OCI-LY1 (cell line): ENCODE measurements around the gene FGD3.

Source experiments
- H2AFZ ChIP-seq: fragments of 200-600 bp; sonication (generic), shearing (Covaris generic); 2 replicates; pipeline ENCODE4 v1.6.0; 2014; ENCODE audit warnings: antibody characterized with exemption, mild to moderate bottlenecking, low read length
- H3F3A ChIP-seq: fragments of 200-600 bp; sonication (generic), shearing (Covaris generic); 2 replicates; pipeline ENCODE4 v1.6.0; 2014; ENCODE audit warnings: mild to moderate bottlenecking, antibody characterized with exemption, low read length, moderate library complexity; ENCODE audit not compliant: insufficient read depth
- H3K27ac ChIP-seq: fragments of 200-600 bp; sonication (generic); 2 replicates; pipeline ENCODE4 v1.5.1; 2014; ENCODE audit warnings: low read length, mixed run types, mild to moderate bottlenecking, low read depth; ENCODE audit not compliant: poor library complexity, severe bottlenecking
- H3K27me3 ChIP-seq: fragments of 200-600 bp; sonication (generic); 2 replicates; pipeline ENCODE4 v1.6.0; 2014; ENCODE audit warnings: antibody characterized with exemption, mild to moderate bottlenecking, low read length, moderate library complexity; ENCODE audit not compliant: insufficient read depth
- H3K36me3 ChIP-seq: fragments of 200-600 bp; sonication (generic); 2 replicates; pipeline ENCODE4 v1.6.1; 2014; ENCODE audit warnings: mild to moderate bottlenecking, antibody characterized with exemption, low read length, moderate library complexity, mixed read lengths; ENCODE audit not compliant: insufficient read depth
- H3K4me1 ChIP-seq: fragments of 200-600 bp; sonication (generic); 2 replicates; pipeline ENCODE4 v1.5.1; 2014; ENCODE audit warnings: mild to moderate bottlenecking, low read length, moderate library complexity; ENCODE audit not compliant: insufficient read depth, severe bottlenecking
- H3K4me2 ChIP-seq: fragments of 200-600 bp; sonication (generic), shearing (Covaris generic); 2 replicates; pipeline ENCODE4 v1.6.1; 2014; ENCODE audit warnings: low read length
- H3K4me3 ChIP-seq: fragments of 200-600 bp; sonication (generic); 2 replicates; pipeline ENCODE4 v1.5.1; 2014; ENCODE audit warnings: low read length, low read depth, mild to moderate bottlenecking, mixed read lengths; ENCODE audit not compliant: poor library complexity, severe bottlenecking
- H3K79me2 ChIP-seq: fragments of 200-600 bp; shearing (Covaris generic); 2 replicates; pipeline ENCODE4 v1.6.1; 2016; ENCODE audit warnings: mixed run types, low read length, mixed read lengths; ENCODE audit not compliant: insufficient read depth
- H3K9ac ChIP-seq: fragments of 200-600 bp; sonication (generic), shearing (Covaris generic); 2 replicates; pipeline ENCODE4 v1.6.1; 2014; ENCODE audit warnings: mild to moderate bottlenecking, low read length, mixed read lengths
- H3K9me2 ChIP-seq: fragments of 200-600 bp; sonication (generic), shearing (Covaris generic); 2 replicates; pipeline ENCODE4 v1.6.1; 2014; ENCODE audit warnings: low read depth, mild to moderate bottlenecking, low read length, mixed read lengths
- H3K9me3 ChIP-seq: fragments of 200-600 bp; shearing (Covaris generic); 2 replicates; pipeline ENCODE4 v1.6.1; 2014; ENCODE audit warnings: low read length, mixed read lengths
- H4K20me1 ChIP-seq: fragments of 200-600 bp; sonication (generic), shearing (Covaris generic); 2 replicates; pipeline ENCODE4 v1.6.0; 2016; ENCODE audit warnings: mild to moderate bottlenecking, low read length; ENCODE audit not compliant: insufficient read depth
- EZH2 ChIP-seq: fragments of 200-600 bp; sonication (generic), shearing (Covaris generic); IDR thresholded peaks from 2 replicates; pipeline ENCODE4 v1.8.0; 2017; ENCODE audit warnings: borderline replicate concordance, mixed run types, mild to moderate bottlenecking, antibody characterized with exemption, low read length, moderate library complexity, mixed read lengths
- TF ChIP-seq, protein P1 (sequence below): fragments of 200-600 bp; sonication (generic), shearing (Covaris generic); IDR thresholded peaks from 2 replicates; pipeline ENCODE4 v1.5.1; 2017; ENCODE audit warnings: mild to moderate bottlenecking, antibody characterized with exemption, low read length, moderate library complexity, mixed read lengths

The FGD3 gene

DNA sequence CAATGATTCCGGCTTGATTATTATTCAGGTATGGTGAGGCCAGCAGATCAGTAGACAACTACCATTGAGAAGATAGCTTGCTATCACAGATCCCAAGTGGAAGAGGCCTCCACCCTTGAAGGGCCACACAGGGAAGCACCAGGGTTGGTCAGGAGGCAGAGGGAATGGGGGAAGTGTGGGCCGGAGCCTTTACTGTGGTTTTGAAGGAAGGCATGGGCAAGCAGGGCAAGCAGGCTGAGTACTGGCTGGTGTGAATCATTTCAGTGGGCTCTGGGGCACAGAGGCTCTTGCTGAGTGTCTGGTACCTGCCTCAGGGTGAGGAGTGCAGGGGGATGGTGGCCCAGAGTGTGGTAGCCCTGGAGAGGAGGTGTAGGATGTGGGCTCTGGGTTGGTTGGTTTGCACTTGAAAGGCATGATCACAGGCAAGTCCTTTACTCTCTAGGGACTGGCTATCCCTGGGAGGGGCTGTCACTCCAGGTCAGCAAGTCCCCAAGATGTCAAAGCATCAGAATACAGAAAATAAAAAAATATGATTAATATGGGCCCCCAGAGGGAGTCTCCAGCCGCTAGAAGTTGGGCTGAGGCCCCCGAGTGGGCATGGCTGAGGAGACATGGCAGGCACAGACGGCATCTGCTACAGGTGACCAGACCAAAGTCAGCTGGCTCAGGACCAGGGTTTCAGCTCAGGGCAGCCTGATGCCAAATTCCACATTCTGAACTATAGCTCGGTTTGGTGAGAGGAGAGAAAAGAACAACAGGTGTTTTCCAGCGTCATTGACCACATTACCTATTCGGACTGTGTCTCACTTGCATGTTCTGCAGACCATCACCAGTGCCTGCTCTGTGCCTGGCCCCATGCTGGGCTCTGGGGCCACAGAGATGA lies 101.5 kb downstream of the FGD3 start:
- H3K9ac ChIP-seq: no peak overlapping the region
- no peaks in the 10 kb centered on the region for H4K20me1 ChIP-seq
- no peaks in the 10 kb centered on the region for H3K79me2 ChIP-seq
- no peak overlapping the region for H3K4me2 ChIP-seq
- no peaks in the 10 kb centered on the region for H3K9me2 ChIP-seq
- TF ChIP-seq, protein P1, sequence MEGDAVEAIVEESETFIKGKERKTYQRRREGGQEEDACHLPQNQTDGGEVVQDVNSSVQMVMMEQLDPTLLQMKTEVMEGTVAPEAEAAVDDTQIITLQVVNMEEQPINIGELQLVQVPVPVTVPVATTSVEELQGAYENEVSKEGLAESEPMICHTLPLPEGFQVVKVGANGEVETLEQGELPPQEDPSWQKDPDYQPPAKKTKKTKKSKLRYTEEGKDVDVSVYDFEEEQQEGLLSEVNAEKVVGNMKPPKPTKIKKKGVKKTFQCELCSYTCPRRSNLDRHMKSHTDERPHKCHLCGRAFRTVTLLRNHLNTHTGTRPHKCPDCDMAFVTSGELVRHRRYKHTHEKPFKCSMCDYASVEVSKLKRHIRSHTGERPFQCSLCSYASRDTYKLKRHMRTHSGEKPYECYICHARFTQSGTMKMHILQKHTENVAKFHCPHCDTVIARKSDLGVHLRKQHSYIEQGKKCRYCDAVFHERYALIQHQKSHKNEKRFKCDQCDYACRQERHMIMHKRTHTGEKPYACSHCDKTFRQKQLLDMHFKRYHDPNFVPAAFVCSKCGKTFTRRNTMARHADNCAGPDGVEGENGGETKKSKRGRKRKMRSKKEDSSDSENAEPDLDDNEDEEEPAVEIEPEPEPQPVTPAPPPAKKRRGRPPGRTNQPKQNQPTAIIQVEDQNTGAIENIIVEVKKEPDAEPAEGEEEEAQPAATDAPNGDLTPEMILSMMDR: no peak
- TF ChIP-seq EZH2: no peak
- no peaks in the 10 kb centered on the region for H3K9me3 ChIP-seq
- H3K27ac ChIP-seq: no peak overlapping the region
- H3F3A ChIP-seq: no peaks in the 10 kb centered on the region
- H3K27me3 ChIP-seq: no peaks in the 10 kb centered on the region
- no peak overlapping the region for H3K4me3 ChIP-seq
- H3K4me1 ChIP-seq: peaks cover 4% of the 10 kb centered on the region
- H2AFZ ChIP-seq: no peak overlapping the region
- H3K36me3 ChIP-seq: no peaks in the 10 kb centered on the region

- Histone ChIP-seq H3K4me3 (no peak overlapping the region), H3K4me1 (peaks cover 4% of the 10 kb centered on the region), H3K36me3 (no peaks in the 10 kb centered on the region), H3K9me3 (no peaks in the 10 kb centered on the region), H3K9ac (no peak overlapping the region), H4K20me1 (no peaks in the 10 kb centered on the region), H3K4me2 (no peak overlapping the region), H3K27ac (no peak overlapping the region), H3K27me3 (no peaks in the 10 kb centered on the region), H2AFZ (no peak overlapping the region), H3K9me2 (no peaks in the 10 kb centered on the region), H3F3A (no peaks in the 10 kb centered on the region), H3K79me2 (no peaks in the 10 kb centered on the region)
- no peak for TF ChIP-seq EZH2
- TF ChIP-seq, protein P1: no peak
Observed at GRCh38 chr9:93049491-93049890, 102.2 kb downstream of the FGD3 start.

DNA sequence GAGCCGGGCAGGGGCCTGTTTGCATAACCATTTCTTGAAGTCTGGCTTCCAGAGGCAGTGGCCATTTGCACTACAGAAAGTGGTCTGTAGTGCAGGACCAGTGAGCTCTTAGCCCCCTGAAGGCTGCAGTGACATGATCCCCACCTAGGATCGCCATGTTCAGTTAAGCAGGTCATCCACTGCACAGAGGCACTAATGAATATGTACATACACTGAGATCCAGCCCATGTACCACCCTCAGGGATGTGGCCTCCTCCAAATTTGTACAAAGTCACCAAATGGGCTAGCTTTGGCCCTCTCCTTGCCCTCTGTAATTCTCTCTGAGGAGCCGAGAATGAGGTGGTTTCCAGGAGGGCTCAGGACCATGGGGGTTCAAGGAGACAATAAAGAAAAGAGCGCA lies 102.9 kb downstream of the FGD3 start:
- TF ChIP-seq EZH2: no peak
- TF ChIP-seq, protein P1: no peak
- H2AFZ ChIP-seq: no peak overlapping the region
- no peaks in the 10 kb centered on the region for H3K9me2 ChIP-seq
- H3K4me3 ChIP-seq: no peak overlapping the region
- peaks cover 4% of the 10 kb centered on the region for H3K4me1 ChIP-seq
- H3K9me3 ChIP-seq: no peaks in the 10 kb centered on the region
- H3K27me3 ChIP-seq: no peaks in the 10 kb centered on the region
- H3F3A ChIP-seq: no peaks in the 10 kb centered on the region
- no peaks in the 10 kb centered on the region for H3K36me3 ChIP-seq
- no peaks in the 10 kb centered on the region for H4K20me1 ChIP-seq
- no peak overlapping the region for H3K27ac ChIP-seq
- no peak overlapping the region for H3K9ac ChIP-seq
- H3K79me2 ChIP-seq: no peaks in the 10 kb centered on the region
- H3K4me2 ChIP-seq: no peak overlapping the region
